ENCODE measurements around the gene APOE. TPM values are rescaled to one million over a fixed set of nuclear protein-coding genes. Genes with fewer than 3 reads are reported as not detected.

Gene APOE
- total and polyA plus RNA-seq, 2 donors (not counting 3 experiments of a cell fraction or from before 2014, with no cell fraction given) = 3.3 to 6.2 TPM

DNA sequence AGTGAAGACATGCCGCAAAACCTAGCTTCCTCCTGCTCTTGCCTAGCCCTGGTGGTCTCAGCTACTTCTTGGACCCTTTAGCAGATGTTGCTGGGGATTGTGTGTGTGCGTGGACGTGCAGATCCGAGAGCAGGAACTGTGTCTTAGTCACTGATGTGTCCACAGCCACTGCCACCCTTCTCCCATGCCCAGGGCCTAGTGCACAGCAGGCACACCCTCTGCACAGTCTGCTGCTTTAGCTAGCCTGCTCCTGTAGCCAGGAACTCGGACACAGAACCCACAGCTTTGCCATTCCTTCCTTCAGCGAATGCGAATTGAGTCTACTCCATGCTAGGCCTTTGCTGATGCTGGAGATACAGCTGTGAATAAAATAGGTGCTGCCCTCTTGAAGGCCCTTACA lies 51.9 kb downstream of the APOE start:
- no TSS peak for BruUV-seq (replicated peaks)
- no peak overlapping the region for H2AFZ ChIP-seq (ENCODE audit: low read depth, low read length)
- H3K9me3 ChIP-seq (replicated peaks; ENCODE audit: control insufficient read depth, insufficient read depth, low read length) = no peaks in the 10 kb centered on the region
- H3K4me3 ChIP-seq (replicated peaks in 1 of 3; ENCODE audit: insufficient read depth in 1 of 3, low read depth in 1 of 3, low read length in 3 of 3) = no peak overlapping the region
- H3K4me1 ChIP-seq (ENCODE audit: control insufficient read depth, extremely low read depth, insufficient read depth, low read length) = peaks cover 15% of the 10 kb centered on the region
- intact Hi-C loops (cut with micrococcal nuclease) (loop anchor here (10.0 kb wide), 1 partner anchor 153 kb away; the partner anchor contains the start of gene BCAM), dilution Hi-C loops (cut with MboI; ENCODE audit: extremely low pct_ligation_motif_present, low sequenced_read_pairs) (no loop called here)
- peaks cover 5 to 7% of the 10 kb centered on the region in 2 experiments for H3K36me3 ChIP-seq (ENCODE audit: control insufficient read depth in 2 of 2, extremely low read depth in 1 of 2, insufficient read depth in 2 of 2, low read length in 2 of 2)
- ChIA-PET POLR2A (no interaction called here), CTCF (no interaction called here)
- no peak overlapping the region for H3K27ac ChIP-seq (ENCODE audit: insufficient read depth, low read depth, low read length)
- no peak for TF ChIP-seq FOS (IDR thresholded peaks at IDR 0.05; ENCODE audit: borderline replicate concordance, insufficient read depth, low read length)
- TF ChIP-seq JUN (IDR thresholded peaks at IDR 0.05; ENCODE audit: borderline replicate concordance, insufficient read depth, insufficient read length, low read depth) = no peak
- TF ChIP-seq MAX (IDR thresholded peaks at IDR 0.05; ENCODE audit: insufficient read depth, insufficient read length) = no peak
- no peak for TF ChIP-seq CTCF (IDR thresholded peaks at IDR 0.05; ENCODE audit: extremely low read depth in 1 of 2, insufficient read depth in 1 of 2, low read depth in 1 of 2, low read length in 2 of 2)
- TF ChIP-seq POLR2A (IDR thresholded peaks at IDR 0.05; ENCODE audit: low read depth, low read length) = no peak
- TF ChIP-seq MYC (IDR thresholded peaks at IDR 0.05; ENCODE audit: low read depth, low read length) = no peak
- TF ChIP-seq POLR2AphosphoS5 (IDR thresholded peaks at IDR 0.05; ENCODE audit: insufficient read depth, low read depth, low read length) = no peak
- no peak for TF ChIP-seq EZH2 (IDR thresholded peaks at IDR 0.05; ENCODE audit: borderline replicate concordance, low read depth, low read length, severe bottlenecking)
- TF ChIP-seq GATA2 (IDR thresholded peaks at IDR 0.05; ENCODE audit: insufficient read depth, insufficient read length, low read depth, low read length) = no peak
- H3K9me1 ChIP-seq (replicated peaks; ENCODE audit: control insufficient read depth, extremely low read depth, insufficient read depth, low read length) = no peaks in the 10 kb centered on the region
- H3K79me2 ChIP-seq (ENCODE audit: control insufficient read depth, insufficient read depth, low read length) = peaks cover 62% of the 10 kb centered on the region
- H4K20me1 ChIP-seq (replicated peaks; ENCODE audit: control insufficient read depth, extremely low read depth, insufficient read depth, low read length) = no peaks in the 10 kb centered on the region
- no peak overlapping the region for H3K9ac ChIP-seq (replicated peaks; ENCODE audit: extremely low read depth, insufficient read depth, low read length)
- no peak overlapping the region for H3K4me2 ChIP-seq (ENCODE audit: insufficient read depth, low read length)
- FAIRE-seq = no peak
- no peak for DNase-seq (ENCODE audit: low read depth, low spot score)
- H3K27me3 ChIP-seq (ENCODE audit: control insufficient read depth in 2 of 2, insufficient read depth in 2 of 2, low read length in 2 of 2) = no peaks in the 10 kb centered on the region

Data from endothelial cell of umbilical vein (primary cell).